Measurements from ENCODE around the gene LCN15. TPM values are rescaled to one million over a fixed set of nuclear protein-coding genes. Genes with fewer than 3 reads are reported as not detected.

Gene LCN15
- total and polyA plus RNA-seq, 2 of the 13 experiments (the other 11 are each of a cell fraction or from before 2014, with no cell fraction given), result 1.3 to 53.7 TPM

- TF ChIP-seq, protein P1, sequence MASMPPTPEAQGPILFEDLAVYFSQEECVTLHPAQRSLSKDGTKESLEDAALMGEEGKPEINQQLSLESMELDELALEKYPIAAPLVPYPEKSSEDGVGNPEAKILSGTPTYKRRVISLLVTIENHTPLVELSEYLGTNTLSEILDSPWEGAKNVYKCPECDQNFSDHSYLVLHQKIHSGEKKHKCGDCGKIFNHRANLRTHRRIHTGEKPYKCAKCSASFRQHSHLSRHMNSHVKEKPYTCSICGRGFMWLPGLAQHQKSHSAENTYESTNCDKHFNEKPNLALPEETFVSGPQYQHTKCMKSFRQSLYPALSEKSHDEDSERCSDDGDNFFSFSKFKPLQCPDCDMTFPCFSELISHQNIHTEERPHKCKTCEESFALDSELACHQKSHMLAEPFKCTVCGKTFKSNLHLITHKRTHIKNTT (CRISPR knock-in tag; IDR thresholded peaks at IDR 0.05), result no peak
- TF ChIP-seq PHF5A (CRISPR knock-in tag; IDR thresholded peaks at IDR 0.05; ENCODE audit: low read depth, unreplicated experiment) (no peak), ZNF180 (CRISPR knock-in tag; IDR thresholded peaks at IDR 0.05; ENCODE audit: borderline replicate concordance, low read depth) (no peak), TCF12 (IDR thresholded peaks at IDR 0.05) (no peak), TCF12 (CRISPR knock-in tag; IDR thresholded peaks at IDR 0.05) (no peak), SYNCRIP (IDR thresholded peaks at IDR 0.05; ENCODE audit: insufficient read depth, low read depth, low read length) (no peak), ZNF839 (CRISPR knock-in tag; IDR thresholded peaks at IDR 0.05; ENCODE audit: borderline replicate concordance) (no peak), ZNF670 (CRISPR knock-in tag; IDR thresholded peaks at IDR 0.05; ENCODE audit: borderline replicate concordance) (no peak), TCF7L2 (IDR thresholded peaks at IDR 0.05; ENCODE audit: low read depth, low read length) (no peak), MXD3 (CRISPR knock-in tag; IDR thresholded peaks at IDR 0.05) (peak; percentile 80), CBX1 (IDR thresholded peaks at IDR 0.05; ENCODE audit: low read depth) (no peak), RAD51 (IDR thresholded peaks at IDR 0.05; ENCODE audit: borderline replicate concordance) (no peak), NKX3-1 (CRISPR knock-in tag; IDR thresholded peaks at IDR 0.05) (0 out of 2 replicates have a peak, but pooled peaks have one; percentile 43), ZNF451 (CRISPR knock-in tag; IDR thresholded peaks at IDR 0.05) (no peak), ZNF256 (CRISPR knock-in tag; conservative IDR thresholded peaks at IDR 0.05) (no peak), SCMH1 (CRISPR knock-in tag; IDR thresholded peaks at IDR 0.05; ENCODE audit: borderline replicate concordance) (no peak), HOMEZ (CRISPR knock-in tag; IDR thresholded peaks at IDR 0.05; ENCODE audit: low read depth) (no peak)
- TF ChIP-seq, protein P2, sequence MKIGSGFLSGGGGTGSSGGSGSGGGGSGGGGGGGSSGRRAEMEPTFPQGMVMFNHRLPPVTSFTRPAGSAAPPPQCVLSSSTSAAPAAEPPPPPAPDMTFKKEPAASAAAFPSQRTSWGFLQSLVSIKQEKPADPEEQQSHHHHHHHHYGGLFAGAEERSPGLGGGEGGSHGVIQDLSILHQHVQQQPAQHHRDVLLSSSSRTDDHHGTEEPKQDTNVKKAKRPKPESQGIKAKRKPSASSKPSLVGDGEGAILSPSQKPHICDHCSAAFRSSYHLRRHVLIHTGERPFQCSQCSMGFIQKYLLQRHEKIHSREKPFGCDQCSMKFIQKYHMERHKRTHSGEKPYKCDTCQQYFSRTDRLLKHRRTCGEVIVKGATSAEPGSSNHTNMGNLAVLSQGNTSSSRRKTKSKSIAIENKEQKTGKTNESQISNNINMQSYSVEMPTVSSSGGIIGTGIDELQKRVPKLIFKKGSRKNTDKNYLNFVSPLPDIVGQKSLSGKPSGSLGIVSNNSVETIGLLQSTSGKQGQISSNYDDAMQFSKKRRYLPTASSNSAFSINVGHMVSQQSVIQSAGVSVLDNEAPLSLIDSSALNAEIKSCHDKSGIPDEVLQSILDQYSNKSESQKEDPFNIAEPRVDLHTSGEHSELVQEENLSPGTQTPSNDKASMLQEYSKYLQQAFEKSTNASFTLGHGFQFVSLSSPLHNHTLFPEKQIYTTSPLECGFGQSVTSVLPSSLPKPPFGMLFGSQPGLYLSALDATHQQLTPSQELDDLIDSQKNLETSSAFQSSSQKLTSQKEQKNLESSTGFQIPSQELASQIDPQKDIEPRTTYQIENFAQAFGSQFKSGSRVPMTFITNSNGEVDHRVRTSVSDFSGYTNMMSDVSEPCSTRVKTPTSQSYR (CRISPR knock-in tag; IDR thresholded peaks at IDR 0.05; ENCODE audit: borderline replicate concordance), result no peak
- TF ChIP-seq, protein P3, sequence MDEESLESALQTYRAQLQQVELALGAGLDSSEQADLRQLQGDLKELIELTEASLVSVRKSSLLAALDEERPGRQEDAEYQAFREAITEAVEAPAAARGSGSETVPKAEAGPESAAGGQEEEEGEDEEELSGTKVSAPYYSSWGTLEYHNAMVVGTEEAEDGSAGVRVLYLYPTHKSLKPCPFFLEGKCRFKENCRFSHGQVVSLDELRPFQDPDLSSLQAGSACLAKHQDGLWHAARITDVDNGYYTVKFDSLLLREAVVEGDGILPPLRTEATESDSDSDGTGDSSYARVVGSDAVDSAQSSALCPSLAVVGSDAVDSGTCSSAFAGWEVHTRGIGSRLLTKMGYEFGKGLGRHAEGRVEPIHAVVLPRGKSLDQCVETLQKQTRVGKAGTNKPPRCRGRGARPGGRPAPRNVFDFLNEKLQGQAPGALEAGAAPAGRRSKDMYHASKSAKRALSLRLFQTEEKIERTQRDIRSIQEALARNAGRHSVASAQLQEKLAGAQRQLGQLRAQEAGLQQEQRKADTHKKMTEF (CRISPR knock-in tag; IDR thresholded peaks at IDR 0.05), result peak; percentile 52; the same call in 1 of the 2 replicates
- TF ChIP-seq, protein P4, sequence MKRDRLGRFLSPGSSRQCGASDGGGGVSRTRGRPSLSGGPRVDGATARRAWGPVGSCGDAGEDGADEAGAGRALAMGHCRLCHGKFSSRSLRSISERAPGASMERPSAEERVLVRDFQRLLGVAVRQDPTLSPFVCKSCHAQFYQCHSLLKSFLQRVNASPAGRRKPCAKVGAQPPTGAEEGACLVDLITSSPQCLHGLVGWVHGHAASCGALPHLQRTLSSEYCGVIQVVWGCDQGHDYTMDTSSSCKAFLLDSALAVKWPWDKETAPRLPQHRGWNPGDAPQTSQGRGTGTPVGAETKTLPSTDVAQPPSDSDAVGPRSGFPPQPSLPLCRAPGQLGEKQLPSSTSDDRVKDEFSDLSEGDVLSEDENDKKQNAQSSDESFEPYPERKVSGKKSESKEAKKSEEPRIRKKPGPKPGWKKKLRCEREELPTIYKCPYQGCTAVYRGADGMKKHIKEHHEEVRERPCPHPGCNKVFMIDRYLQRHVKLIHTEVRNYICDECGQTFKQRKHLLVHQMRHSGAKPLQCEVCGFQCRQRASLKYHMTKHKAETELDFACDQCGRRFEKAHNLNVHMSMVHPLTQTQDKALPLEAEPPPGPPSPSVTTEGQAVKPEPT (CRISPR knock-in tag; IDR thresholded peaks at IDR 0.05; ENCODE audit: low read depth), result peak; percentile 73; the same call in 1 of the 2 replicates
These were observed 23.1 kb downstream of the LCN15 start (continued) for GRCh38 chr9:136740971-136741882.
